ENCODE measurements around the gene MALRD1. TPM values are rescaled to one million over a fixed set of nuclear protein-coding genes. Genes with fewer than 3 reads are reported as not detected.

MALRD1 gene
- total and polyA plus RNA-seq, 2 experiments from 2014 or later = 17.8 to 52.6 TPM

GRCh38 chr10:19144206-19144605, 95.6 kb downstream of the MALRD1 start:
- Histone ChIP-seq H3K4me1 (ENCODE audit: insufficient read depth) (no peaks in the 10 kb centered on the region), H4K20me1 (ENCODE audit: insufficient read depth, poor library complexity, severe bottlenecking) (no peaks in the 10 kb centered on the region), H3K27ac (no peak overlapping the region), H2AFZ (no peak overlapping the region), H3K4me2 (no peak overlapping the region), H3K79me2 (no peaks in the 10 kb centered on the region), H3K27me3 (no peaks in the 10 kb centered on the region), H3K9me3 (ENCODE audit: low read depth) (no peaks in the 10 kb centered on the region), H3K4me3 (no peak overlapping the region), H3K9me2 (replicated peaks; ENCODE audit: insufficient read depth) (no peaks in the 10 kb centered on the region), H3K36me3 (replicated peaks; ENCODE audit: insufficient read depth, low read depth) (no peaks in the 10 kb centered on the region)
- 91% methylated on average over 4 of the region's 4 CpGs for WGBS (ENCODE audit: low lambda C conversion rate, missing lambda C conversion rate)
- DNase-seq (ENCODE audit: low spot score) = no peak
- TF ChIP-seq, protein P1, sequence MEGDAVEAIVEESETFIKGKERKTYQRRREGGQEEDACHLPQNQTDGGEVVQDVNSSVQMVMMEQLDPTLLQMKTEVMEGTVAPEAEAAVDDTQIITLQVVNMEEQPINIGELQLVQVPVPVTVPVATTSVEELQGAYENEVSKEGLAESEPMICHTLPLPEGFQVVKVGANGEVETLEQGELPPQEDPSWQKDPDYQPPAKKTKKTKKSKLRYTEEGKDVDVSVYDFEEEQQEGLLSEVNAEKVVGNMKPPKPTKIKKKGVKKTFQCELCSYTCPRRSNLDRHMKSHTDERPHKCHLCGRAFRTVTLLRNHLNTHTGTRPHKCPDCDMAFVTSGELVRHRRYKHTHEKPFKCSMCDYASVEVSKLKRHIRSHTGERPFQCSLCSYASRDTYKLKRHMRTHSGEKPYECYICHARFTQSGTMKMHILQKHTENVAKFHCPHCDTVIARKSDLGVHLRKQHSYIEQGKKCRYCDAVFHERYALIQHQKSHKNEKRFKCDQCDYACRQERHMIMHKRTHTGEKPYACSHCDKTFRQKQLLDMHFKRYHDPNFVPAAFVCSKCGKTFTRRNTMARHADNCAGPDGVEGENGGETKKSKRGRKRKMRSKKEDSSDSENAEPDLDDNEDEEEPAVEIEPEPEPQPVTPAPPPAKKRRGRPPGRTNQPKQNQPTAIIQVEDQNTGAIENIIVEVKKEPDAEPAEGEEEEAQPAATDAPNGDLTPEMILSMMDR (IDR thresholded peaks at IDR 0.05; ENCODE audit: poor library complexity) = no peak
- no peak for TF ChIP-seq EZH2 (IDR thresholded peaks at IDR 0.05; ENCODE audit: borderline replicate concordance)
- TF ChIP-seq EZH2phosphoT487 (IDR thresholded peaks at IDR 0.05; ENCODE audit: low read depth, severe bottlenecking, unreplicated experiment) = no peak

DNA sequence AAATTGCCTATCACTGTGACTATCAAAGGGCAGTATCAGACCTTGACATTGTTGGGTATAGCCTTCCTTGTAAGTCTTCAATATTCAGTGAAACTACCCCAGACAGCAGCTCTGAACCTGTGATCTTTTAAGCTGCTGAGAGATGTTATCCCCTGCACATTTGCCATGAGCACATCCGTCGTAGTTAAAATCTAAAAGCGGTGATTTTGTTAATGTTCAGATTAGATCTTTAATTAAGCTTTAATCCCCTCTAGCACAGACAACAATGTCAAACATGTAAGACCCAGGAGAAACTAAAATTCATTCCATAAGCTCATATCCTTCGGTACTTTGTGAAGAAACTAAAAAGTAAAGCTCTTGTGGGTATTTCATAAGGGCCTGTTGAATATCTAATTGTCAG, 105.8 kb downstream of the MALRD1 start:
- Histone ChIP-seq H3K79me2 (no peaks in the 10 kb centered on the region), H3K27ac (no peak overlapping the region), H3K4me2 (no peak overlapping the region), H2AFZ (no peak overlapping the region), H3K36me3 (replicated peaks; ENCODE audit: insufficient read depth, low read depth) (no peaks in the 10 kb centered on the region), H3K4me1 (ENCODE audit: insufficient read depth) (no peaks in the 10 kb centered on the region), H4K20me1 (ENCODE audit: insufficient read depth, poor library complexity, severe bottlenecking) (no peaks in the 10 kb centered on the region), H3K4me3 (no peak overlapping the region), H3K27me3 (no peaks in the 10 kb centered on the region), H3K9me2 (replicated peaks; ENCODE audit: insufficient read depth) (no peaks in the 10 kb centered on the region), H3K9me3 (ENCODE audit: low read depth) (no peaks in the 10 kb centered on the region)
- DNase-seq (ENCODE audit: low spot score) = no peak
- 79% methylated on average over 4 of the region's 4 CpGs for WGBS (ENCODE audit: low lambda C conversion rate, missing lambda C conversion rate)
- no peak for TF ChIP-seq EZH2 (IDR thresholded peaks at IDR 0.05; ENCODE audit: borderline replicate concordance)
- TF ChIP-seq EZH2phosphoT487 (IDR thresholded peaks at IDR 0.05; ENCODE audit: low read depth, severe bottlenecking, unreplicated experiment) = no peak
- TF ChIP-seq, protein P1 (IDR thresholded peaks at IDR 0.05; ENCODE audit: poor library complexity) = no peak

- Histone ChIP-seq H4K20me1 (ENCODE audit: insufficient read depth, poor library complexity, severe bottlenecking) (no peaks in the 10 kb centered on the region), H3K36me3 (replicated peaks; ENCODE audit: insufficient read depth, low read depth) (no peaks in the 10 kb centered on the region), H3K4me2 (no peak overlapping the region), H3K27me3 (no peaks in the 10 kb centered on the region), H3K9me3 (ENCODE audit: low read depth) (no peaks in the 10 kb centered on the region), H3K4me1 (ENCODE audit: insufficient read depth) (no peaks in the 10 kb centered on the region), H3K4me3 (no peak overlapping the region), H3K9me2 (replicated peaks; ENCODE audit: insufficient read depth) (no peaks in the 10 kb centered on the region), H2AFZ (no peak overlapping the region), H3K27ac (no peak overlapping the region), H3K79me2 (no peaks in the 10 kb centered on the region)
- WGBS (ENCODE audit: low lambda C conversion rate, missing lambda C conversion rate) = 64% methylated on average over 2 of the region's 2 CpGs
- TF ChIP-seq, protein P1 (IDR thresholded peaks at IDR 0.05; ENCODE audit: poor library complexity) = no peak
- no peak for TF ChIP-seq EZH2phosphoT487 (IDR thresholded peaks at IDR 0.05; ENCODE audit: low read depth, severe bottlenecking, unreplicated experiment)
- TF ChIP-seq EZH2 (IDR thresholded peaks at IDR 0.05; ENCODE audit: borderline replicate concordance) = no peak
- DNase-seq (ENCODE audit: low spot score) = no peak
These were observed 109.8 kb downstream of the MALRD1 start for GRCh38 chr10:19158358-19158757.

GRCh38 chr10:19158870-19159269, 110.3 kb downstream of the MALRD1 start:
- H3K9me2 ChIP-seq (replicated peaks; ENCODE audit: insufficient read depth) = no peaks in the 10 kb centered on the region
- H2AFZ ChIP-seq = no peak overlapping the region
- TF ChIP-seq EZH2 (IDR thresholded peaks at IDR 0.05; ENCODE audit: borderline replicate concordance) (no peak), EZH2phosphoT487 (IDR thresholded peaks at IDR 0.05; ENCODE audit: low read depth, severe bottlenecking, unreplicated experiment) (no peak)
- TF ChIP-seq, protein P1 (IDR thresholded peaks at IDR 0.05; ENCODE audit: poor library complexity) = no peak
- no peaks in the 10 kb centered on the region for H3K79me2 ChIP-seq
- no peaks in the 10 kb centered on the region for H3K36me3 ChIP-seq (replicated peaks; ENCODE audit: insufficient read depth, low read depth)
- no peak overlapping the region for H3K27ac ChIP-seq
- no peaks in the 10 kb centered on the region for H3K9me3 ChIP-seq (ENCODE audit: low read depth)
- H3K27me3 ChIP-seq = no peaks in the 10 kb centered on the region
- WGBS (ENCODE audit: low lambda C conversion rate, missing lambda C conversion rate) = 83% methylated on average over 3 of the region's 3 CpGs
- no peaks in the 10 kb centered on the region for H3K4me1 ChIP-seq (ENCODE audit: insufficient read depth)
- H3K4me3 ChIP-seq = no peak overlapping the region
- H4K20me1 ChIP-seq (ENCODE audit: insufficient read depth, poor library complexity, severe bottlenecking) = no peaks in the 10 kb centered on the region
- no peak overlapping the region for H3K4me2 ChIP-seq
- no peak for DNase-seq (ENCODE audit: low spot score)
